ENCODE measurements around the gene TANC1.

Gene TANC1

GRCh38 chr2:158979772-158980171, 11.3 kb downstream of the TANC1 start:
- Histone ChIP-seq H3K27ac (ENCODE audit: insufficient read depth in 1 of 2, low read depth in 1 of 2, low read length in 2 of 2, poor library complexity in 1 of 2, severe bottlenecking in 2 of 2) (no peak overlapping the region), H3K4me1 (ENCODE audit: control extremely low read depth in 1 of 4, control insufficient read depth in 4 of 4, insufficient read depth in 4 of 4, low read length in 3 of 4) (no peaks in the 10 kb centered on the region), H3K9me3 (ENCODE audit: control extremely low read depth in 1 of 5, control insufficient read depth in 4 of 5, insufficient read depth in 2 of 5, low read depth in 1 of 5, low read length in 4 of 5) (no peaks in the 10 kb centered on the region), H3K4me3 (ENCODE audit: control insufficient read depth in 1 of 7, extremely low read depth in 1 of 7, insufficient read depth in 4 of 7, low read depth in 2 of 7, low read length in 6 of 7) (no peak overlapping the region), H3K27me3 (replicated peaks in 2 of 5; ENCODE audit: control insufficient read depth in 4 of 5, insufficient read depth in 5 of 5, low read length in 4 of 5) (no peaks in the 10 kb centered on the region), H3K36me3 (ENCODE audit: control insufficient read depth in 4 of 4, insufficient read depth in 4 of 4, low read length in 3 of 4) (no peaks in the 10 kb centered on the region)
- no peak for DNase-seq
- 100% methylated on average over 1 of the region's 1 CpG for WGBS (ENCODE audit: insufficient coverage)
- POLR2A ChIA-PET = interaction anchor here (0.6 kb wide), 2 partner anchors 39 to 78 kb away, joined by 3 to 5 read pairs; no protein-coding TSS in a partner anchor
- CTCF ChIA-PET = no interaction called here

GRCh38 chr2:158984604-158985135, 16.2 kb downstream of the TANC1 start:
- CTCF ChIA-PET = interaction anchor here (1.5 to 4.6 kb wide), 4 partner anchors 8 to 46 kb away, joined by 3 to 24 read pairs (median 8); no protein-coding TSS in a partner anchor

GRCh38 chr2:158988501-158988900, 20.1 kb downstream of the TANC1 start:
- no peak for DNase-seq
- H3K4me3 ChIP-seq (ENCODE audit: control insufficient read depth in 1 of 7, extremely low read depth in 1 of 7, insufficient read depth in 4 of 7, low read depth in 2 of 7, low read length in 6 of 7) = no peak overlapping the region

More at GRCh38 chr2:158984604-158985135, 16.2 kb downstream of the TANC1 start:
- H3K4me1 ChIP-seq (ENCODE audit: control extremely low read depth in 1 of 4, control insufficient read depth in 4 of 4, insufficient read depth in 4 of 4, low read length in 3 of 4) = no peaks in the 10 kb centered on the region
- WGBS (ENCODE audit: insufficient coverage) = 72% methylated on average over 5 of the region's 5 CpGs
- no peak overlapping the region for H3K27ac ChIP-seq (ENCODE audit: insufficient read depth in 1 of 2, low read depth in 1 of 2, low read length in 2 of 2, poor library complexity in 1 of 2, severe bottlenecking in 2 of 2)
- no peak overlapping the region for H3K4me3 ChIP-seq (ENCODE audit: control insufficient read depth in 1 of 7, extremely low read depth in 1 of 7, insufficient read depth in 4 of 7, low read depth in 2 of 7, low read length in 6 of 7)
- no peaks in the 10 kb centered on the region for H3K27me3 ChIP-seq (replicated peaks in 2 of 5; ENCODE audit: control insufficient read depth in 4 of 5, insufficient read depth in 5 of 5, low read length in 4 of 5)
- no peaks in the 10 kb centered on the region for H3K36me3 ChIP-seq (ENCODE audit: control insufficient read depth in 4 of 4, insufficient read depth in 4 of 4, low read length in 3 of 4)
- H3K9me3 ChIP-seq (ENCODE audit: control extremely low read depth in 1 of 5, control insufficient read depth in 4 of 5, insufficient read depth in 2 of 5, low read depth in 1 of 5, low read length in 4 of 5) = no peaks in the 10 kb centered on the region
- DNase-seq = no peak
- POLR2A ChIA-PET = no interaction called here

DNA sequence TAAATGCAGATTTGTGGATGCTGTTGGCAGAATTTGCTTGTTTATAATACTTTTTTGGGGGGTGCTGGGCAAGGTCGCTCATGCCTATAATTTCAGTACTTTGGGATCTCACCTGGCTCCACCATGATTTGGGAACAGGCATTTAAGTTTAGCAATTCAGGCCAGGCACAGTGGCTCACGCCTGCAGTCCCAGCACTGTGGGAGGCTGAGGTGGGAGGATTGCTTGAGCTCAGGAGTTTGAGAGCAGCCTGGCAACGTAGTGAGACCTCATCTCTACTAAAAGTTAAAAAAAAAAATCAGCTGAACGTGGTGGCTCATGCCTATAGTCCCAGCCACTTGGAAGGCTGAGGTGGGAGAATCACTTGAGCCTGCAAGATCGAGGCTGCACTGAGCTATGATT, 20.7 kb downstream of the TANC1 start:
- no peaks in the 10 kb centered on the region for H3K4me1 ChIP-seq (ENCODE audit: control extremely low read depth in 1 of 4, control insufficient read depth in 4 of 4, insufficient read depth in 4 of 4, low read length in 3 of 4)
- H3K27me3 ChIP-seq (replicated peaks in 2 of 5; ENCODE audit: control insufficient read depth in 4 of 5, insufficient read depth in 5 of 5, low read length in 4 of 5) = no peaks in the 10 kb centered on the region
- no peaks in the 10 kb centered on the region for H3K9me3 ChIP-seq (ENCODE audit: control extremely low read depth in 1 of 5, control insufficient read depth in 4 of 5, insufficient read depth in 2 of 5, low read depth in 1 of 5, low read length in 4 of 5)
- ChIA-PET CTCF (interaction anchor here (0.6 to 1.8 kb wide), 3 partner anchors 11 to 175 kb away, joined by 5 to 7 read pairs (median 5); no protein-coding TSS in a partner anchor), POLR2A (no interaction called here)
- no peak for DNase-seq
- H3K4me3 ChIP-seq (ENCODE audit: control insufficient read depth in 1 of 7, extremely low read depth in 1 of 7, insufficient read depth in 4 of 7, low read depth in 2 of 7, low read length in 6 of 7) = no peak overlapping the region
- H3K36me3 ChIP-seq (ENCODE audit: control insufficient read depth in 4 of 4, insufficient read depth in 4 of 4, low read length in 3 of 4) = no peaks in the 10 kb centered on the region
- 100% methylated on average over 3 of the region's 5 CpGs for WGBS (ENCODE audit: insufficient coverage)
- no peak overlapping the region for H3K27ac ChIP-seq (ENCODE audit: insufficient read depth in 1 of 2, low read depth in 1 of 2, low read length in 2 of 2, poor library complexity in 1 of 2, severe bottlenecking in 2 of 2)

More at GRCh38 chr2:158988501-158988900, 20.1 kb downstream of the TANC1 start:
- POLR2A ChIA-PET = no interaction called here
- 100% methylated on average over 3 of the region's 5 CpGs for WGBS (ENCODE audit: insufficient coverage)
- Histone ChIP-seq H3K27me3 (replicated peaks in 2 of 5; ENCODE audit: control insufficient read depth in 4 of 5, insufficient read depth in 5 of 5, low read length in 4 of 5) (no peaks in the 10 kb centered on the region), H3K4me1 (ENCODE audit: control extremely low read depth in 1 of 4, control insufficient read depth in 4 of 4, insufficient read depth in 4 of 4, low read length in 3 of 4) (no peaks in the 10 kb centered on the region), H3K27ac (ENCODE audit: insufficient read depth in 1 of 2, low read depth in 1 of 2, low read length in 2 of 2, poor library complexity in 1 of 2, severe bottlenecking in 2 of 2) (no peak overlapping the region), H3K36me3 (ENCODE audit: control insufficient read depth in 4 of 4, insufficient read depth in 4 of 4, low read length in 3 of 4) (no peaks in the 10 kb centered on the region), H3K9me3 (ENCODE audit: control extremely low read depth in 1 of 5, control insufficient read depth in 4 of 5, insufficient read depth in 2 of 5, low read depth in 1 of 5, low read length in 4 of 5) (no peaks in the 10 kb centered on the region)
- CTCF ChIA-PET = interaction anchor here (4.6 kb wide), 1 partner anchor 9 kb away, joined by 24 read pairs; no protein-coding TSS in a partner anchor

GRCh38 chr2:158990397-158991214, 22.2 kb downstream of the TANC1 start:
- H3K4me3 ChIP-seq (ENCODE audit: control insufficient read depth in 1 of 7, extremely low read depth in 1 of 7, insufficient read depth in 4 of 7, low read depth in 2 of 7, low read length in 6 of 7) = no peak overlapping the region
- H3K4me1 ChIP-seq (ENCODE audit: control extremely low read depth in 1 of 4, control insufficient read depth in 4 of 4, insufficient read depth in 4 of 4, low read length in 3 of 4) = no peaks in the 10 kb centered on the region
- H3K27ac ChIP-seq (ENCODE audit: insufficient read depth in 1 of 2, low read depth in 1 of 2, low read length in 2 of 2, poor library complexity in 1 of 2, severe bottlenecking in 2 of 2) = no peak overlapping the region
- H3K36me3 ChIP-seq (ENCODE audit: control insufficient read depth in 4 of 4, insufficient read depth in 4 of 4, low read length in 3 of 4) = no peaks in the 10 kb centered on the region
- no peaks in the 10 kb centered on the region for H3K9me3 ChIP-seq (ENCODE audit: control extremely low read depth in 1 of 5, control insufficient read depth in 4 of 5, insufficient read depth in 2 of 5, low read depth in 1 of 5, low read length in 4 of 5)
- POLR2A ChIA-PET = no interaction called here
- CTCF ChIA-PET = interaction anchor here (1.8 kb wide), 1 partner anchor 13 kb away, joined by 7 read pairs; no protein-coding TSS in a partner anchor
- no peak for DNase-seq
- 100% methylated on average over 4 of the region's 6 CpGs for WGBS (ENCODE audit: insufficient coverage)
- no peaks in the 10 kb centered on the region for H3K27me3 ChIP-seq (replicated peaks in 2 of 5; ENCODE audit: control insufficient read depth in 4 of 5, insufficient read depth in 5 of 5, low read length in 4 of 5)

DNA sequence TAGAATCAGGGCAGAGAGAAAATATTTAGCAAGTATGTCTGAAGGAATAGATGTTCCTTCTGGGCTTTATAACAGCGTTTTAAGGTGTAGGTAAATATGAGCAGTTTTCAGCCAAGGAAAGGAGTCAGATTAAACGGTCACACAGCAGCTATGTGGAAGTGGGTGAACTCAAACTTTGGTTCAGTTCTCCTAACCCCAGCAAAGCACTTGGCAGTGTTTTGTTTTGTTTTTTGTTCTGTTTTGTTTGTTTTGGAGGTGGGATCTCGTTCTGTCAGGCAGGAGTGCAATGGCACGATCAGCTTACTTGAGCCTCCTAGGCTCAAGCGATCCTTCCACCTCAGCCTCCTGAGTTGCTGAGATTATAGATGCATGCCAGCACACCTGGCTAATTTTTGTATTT, 24.6 kb downstream of the TANC1 start:
- Histone ChIP-seq H3K4me3 (ENCODE audit: control insufficient read depth in 1 of 7, extremely low read depth in 1 of 7, insufficient read depth in 4 of 7, low read depth in 2 of 7, low read length in 6 of 7) (no peak overlapping the region), H3K36me3 (ENCODE audit: control insufficient read depth in 4 of 4, insufficient read depth in 4 of 4, low read length in 3 of 4) (no peaks in the 10 kb centered on the region), H3K27ac (ENCODE audit: insufficient read depth in 1 of 2, low read depth in 1 of 2, low read length in 2 of 2, poor library complexity in 1 of 2, severe bottlenecking in 2 of 2) (no peak overlapping the region), H3K9me3 (ENCODE audit: control extremely low read depth in 1 of 5, control insufficient read depth in 4 of 5, insufficient read depth in 2 of 5, low read depth in 1 of 5, low read length in 4 of 5) (no peaks in the 10 kb centered on the region), H3K27me3 (replicated peaks in 2 of 5; ENCODE audit: control insufficient read depth in 4 of 5, insufficient read depth in 5 of 5, low read length in 4 of 5) (no peaks in the 10 kb centered on the region), H3K4me1 (ENCODE audit: control extremely low read depth in 1 of 4, control insufficient read depth in 4 of 4, insufficient read depth in 4 of 4, low read length in 3 of 4) (peaks cover 0 to 16% (median 8%) of the 10 kb centered on the region in 4 experiments)
- 100% methylated on average over 3 of the region's 5 CpGs for WGBS (ENCODE audit: insufficient coverage)
- CTCF ChIA-PET = no interaction called here
- DNase-seq = no peak
- POLR2A ChIA-PET = no interaction called here

Data from common myeloid progenitor, CD34-positive (primary cell).